GM04504 (cell line): ENCODE data around the gene SOD1.

ENCODE experiments used
- DNase-seq: peaks from one replicate; pipeline ENCODE4 v3.0.0-alpha.2; 2012; ENCODE audit warnings: low read depth

Gene SOD1

DNA sequence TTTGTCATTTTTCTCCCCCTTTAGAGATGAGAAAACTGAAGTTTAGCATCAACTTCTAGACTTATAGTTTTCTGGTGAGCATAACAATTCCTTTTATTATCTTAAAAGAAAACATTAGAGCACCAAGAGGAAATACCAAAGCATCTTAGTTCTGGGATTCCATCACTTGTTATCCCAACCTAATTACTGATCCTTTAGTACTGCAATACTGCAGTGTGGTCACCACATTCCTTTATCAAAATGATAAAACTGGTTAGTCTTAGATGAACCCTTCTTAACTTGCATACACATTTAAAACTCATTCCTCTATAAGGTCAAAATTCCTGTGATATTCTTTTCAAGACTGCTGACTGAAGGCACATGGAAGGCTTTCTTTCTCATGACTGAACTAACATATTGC lies 23.1 kb downstream of the SOD1 start:
- DNase-seq = no peak

GRCh38 chr21:31683029-31683428 lies 23.5 kb downstream of the SOD1 start:
- no peak for DNase-seq

- no peak for DNase-seq
Measured at GRCh38 chr21:31684918-31685317, 25.4 kb downstream of the SOD1 start.

GRCh38 chr21:31686272-31686915 lies 26.9 kb downstream of the SOD1 start:
- no peak for DNase-seq

DNA sequence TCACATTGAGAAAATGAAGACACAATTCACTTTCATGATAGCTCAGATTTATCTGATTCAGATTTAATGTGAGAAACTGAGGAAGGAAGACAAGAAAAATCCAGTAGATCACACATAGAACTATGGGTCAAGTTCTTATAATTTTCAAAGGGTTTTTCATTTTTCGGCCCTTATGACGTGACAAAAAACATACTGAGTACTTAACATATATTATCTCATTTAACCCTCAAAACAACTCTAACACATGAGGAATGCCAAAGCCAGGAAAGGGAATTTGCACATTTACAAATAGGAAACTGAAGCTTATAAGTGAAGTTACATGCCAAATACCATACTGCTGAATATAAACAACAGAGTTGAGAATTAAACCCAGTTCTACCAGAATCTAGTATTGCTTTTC lies 27.6 kb downstream of the SOD1 start:
- no peak for DNase-seq

GRCh38 chr21:31688603-31689368 lies 29.3 kb downstream of the SOD1 start:
- DNase-seq = no peak

DNA sequence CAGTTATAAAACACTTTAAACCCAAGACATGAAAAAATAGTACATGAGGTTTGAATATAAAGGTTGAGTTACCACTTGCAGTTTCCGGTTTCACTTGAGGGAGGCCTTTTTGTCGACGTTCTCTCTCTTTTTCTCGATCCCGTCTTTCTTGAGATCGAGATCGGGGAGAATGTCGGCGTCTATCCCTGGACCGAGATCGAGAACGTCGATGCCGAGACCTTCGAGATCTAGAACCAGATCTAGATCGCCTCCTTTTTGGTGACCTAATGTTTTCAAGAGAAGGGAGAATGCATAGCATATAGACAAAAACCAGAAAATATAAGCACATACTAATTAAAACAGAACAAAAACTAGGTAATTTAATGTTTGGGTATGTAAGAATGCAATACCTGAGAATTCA lies 33.7 kb downstream of the SOD1 start:
- no peak for DNase-seq

DNA sequence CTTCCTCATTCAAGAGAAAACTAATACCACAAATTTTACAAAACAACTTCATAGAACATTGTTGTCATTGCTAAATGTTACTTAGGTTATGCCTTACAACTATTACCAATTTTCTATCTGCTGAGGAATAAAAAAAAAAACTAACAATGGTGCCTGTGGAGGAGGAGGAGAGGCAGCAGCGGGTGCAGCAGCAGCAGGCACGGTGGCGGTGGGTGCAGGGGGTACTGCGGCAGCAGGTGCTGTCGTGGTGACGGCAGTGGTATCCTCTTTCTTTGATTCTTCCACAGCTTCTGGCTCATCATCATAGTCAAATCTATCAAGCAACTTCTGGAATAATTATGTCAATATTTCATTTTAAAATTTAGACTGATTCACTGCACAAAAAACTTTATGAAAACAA lies 36.9 kb downstream of the SOD1 start:
- no peak for DNase-seq

GRCh38 chr21:31698461-31698860 lies 39.0 kb downstream of the SOD1 start:
- no peak for DNase-seq

DNA sequence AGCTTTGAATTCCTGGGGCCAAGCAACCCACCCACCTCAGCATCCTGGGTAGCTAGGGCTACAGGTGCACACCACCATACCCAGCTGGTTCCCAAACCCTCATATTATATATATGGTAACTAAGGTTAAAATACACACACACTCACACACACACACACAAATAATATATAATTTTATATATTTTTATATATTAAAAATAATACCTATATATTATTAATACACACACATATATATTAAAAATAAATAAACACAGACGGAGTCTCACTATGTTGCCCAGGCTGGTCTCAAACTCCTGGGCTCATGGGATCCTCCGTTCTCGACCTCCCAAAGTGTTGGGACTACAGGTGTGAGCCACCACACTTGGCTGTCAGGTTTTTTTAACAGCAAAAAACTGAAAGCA lies 40.5 kb downstream of the SOD1 start:
- no peak for DNase-seq

DNA sequence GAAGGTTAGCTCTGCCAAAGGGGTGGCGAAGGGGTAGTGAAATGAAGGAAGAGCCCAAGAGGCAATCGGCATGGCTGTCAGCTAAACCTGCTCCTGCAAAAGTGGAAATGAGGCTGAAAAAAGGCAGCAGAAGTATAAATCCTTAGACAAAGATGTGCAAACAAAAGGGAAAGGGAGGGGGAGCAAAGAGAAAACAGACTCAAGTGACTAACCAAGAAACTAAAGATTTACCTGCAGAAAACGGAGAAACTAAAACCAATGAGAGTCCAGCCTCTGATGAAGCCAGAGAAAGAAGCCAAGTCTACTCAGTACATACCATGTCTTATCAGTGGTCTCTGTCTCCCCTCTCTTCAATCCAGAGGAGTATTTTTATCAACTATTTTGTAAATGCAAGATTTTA lies 47.1 kb downstream of the SOD1 start:
- no peak for DNase-seq

DNA sequence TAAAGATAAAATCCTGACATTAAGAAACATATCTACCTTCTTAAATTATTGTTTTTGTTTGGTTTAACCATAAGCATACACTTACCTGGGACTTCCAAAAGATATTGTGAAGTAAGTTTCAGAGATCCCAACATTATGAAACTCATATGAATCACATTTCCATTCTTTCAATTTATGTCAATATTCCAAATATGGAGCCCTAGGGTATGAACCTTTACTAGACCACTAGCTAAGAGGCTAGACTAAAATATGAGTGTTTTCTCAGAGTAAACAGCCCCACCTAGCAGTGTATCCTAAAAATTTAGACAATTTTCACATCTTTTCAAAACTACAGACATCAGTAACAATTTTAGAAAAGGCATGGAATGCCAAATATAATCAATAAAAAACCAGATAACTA lies 48.0 kb downstream of the SOD1 start:
- DNase-seq = no peak

DNA sequence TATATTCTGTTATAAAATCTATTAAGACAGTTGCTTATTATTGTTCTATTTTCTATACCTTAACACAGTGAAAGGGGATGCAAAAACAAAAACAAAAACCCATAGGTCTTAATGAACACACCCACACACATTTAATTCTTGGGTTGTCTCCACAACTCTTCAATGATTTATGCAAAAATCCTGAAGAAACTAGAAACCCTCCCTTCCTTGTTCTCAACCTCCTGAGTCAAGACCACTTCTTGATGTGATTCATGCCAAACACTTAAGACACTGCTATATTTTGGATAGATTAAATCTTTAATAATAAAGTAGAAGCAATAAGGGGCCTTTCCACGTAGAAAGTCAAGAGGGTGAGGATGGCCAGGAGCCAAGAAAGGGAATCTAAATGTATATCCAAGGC lies 49.0 kb downstream of the SOD1 start:
- no peak for DNase-seq

DNA sequence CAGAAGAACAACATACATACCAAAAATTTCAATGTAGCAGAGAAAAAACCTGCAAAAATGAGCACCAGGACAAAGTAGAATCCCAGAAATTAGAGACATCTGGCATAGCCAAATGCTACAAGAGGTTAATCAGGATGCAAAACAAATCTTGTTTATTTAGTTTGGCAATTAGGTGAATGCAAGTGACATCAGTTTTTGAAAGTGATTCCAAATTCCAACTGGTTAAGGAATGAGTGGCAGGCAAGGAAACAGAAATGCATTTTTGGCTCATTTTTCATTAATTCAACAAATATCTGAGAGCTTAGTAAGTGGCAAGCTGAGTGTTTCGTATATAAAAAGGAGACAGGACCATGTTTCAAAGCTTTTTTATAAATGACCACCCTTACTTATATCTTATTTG lies 51.1 kb downstream of the SOD1 start:
- peak; percentile 47 for DNase-seq

GRCh38 chr21:31711326-31711725 lies 51.8 kb downstream of the SOD1 start:
- no peak for DNase-seq

GRCh38 chr21:31711745-31712285 lies 52.3 kb downstream of the SOD1 start:
- DNase-seq = no peak

GRCh38 chr21:31713115-31713514 lies 53.6 kb downstream of the SOD1 start:
- no peak for DNase-seq

GRCh38 chr21:31713973-31714740 lies 54.7 kb downstream of the SOD1 start:
- no peak for DNase-seq

DNA sequence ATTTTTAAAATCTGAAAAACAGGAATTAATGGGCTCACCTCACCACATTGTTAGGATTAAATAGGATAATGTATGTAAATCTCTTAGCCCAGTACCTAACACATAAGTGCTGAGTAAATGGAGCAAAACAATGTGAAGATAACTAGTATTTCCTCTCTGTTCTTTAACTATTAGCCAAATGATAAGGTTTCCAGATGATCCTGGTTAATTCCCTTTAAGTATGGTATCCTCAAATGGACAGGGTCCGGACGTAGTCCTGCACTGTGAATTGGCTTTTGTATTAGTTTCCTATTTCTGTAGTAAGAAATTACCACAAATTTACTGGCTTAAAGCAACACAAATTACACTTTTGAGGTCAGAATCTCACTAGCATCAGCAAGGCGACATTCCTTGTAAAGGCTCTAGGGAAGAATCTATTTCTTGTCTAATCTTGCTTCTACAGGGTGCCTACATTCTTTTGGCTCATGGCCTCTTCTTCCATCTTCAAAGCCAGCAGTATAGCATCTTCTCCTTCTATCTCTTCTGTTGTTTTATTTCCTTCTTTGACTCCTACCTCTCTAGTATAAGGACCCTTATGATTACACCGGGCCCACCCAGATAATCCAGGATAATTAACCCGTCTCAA lies 55.4 kb downstream of the SOD1 start:
- DNase-seq = no peak

- DNase-seq = no peak
Measured at GRCh38 chr21:31716106-31716505, 56.6 kb downstream of the SOD1 start.
